Measurements from ENCODE around the gene DLL1.

The DLL1 gene

DNA sequence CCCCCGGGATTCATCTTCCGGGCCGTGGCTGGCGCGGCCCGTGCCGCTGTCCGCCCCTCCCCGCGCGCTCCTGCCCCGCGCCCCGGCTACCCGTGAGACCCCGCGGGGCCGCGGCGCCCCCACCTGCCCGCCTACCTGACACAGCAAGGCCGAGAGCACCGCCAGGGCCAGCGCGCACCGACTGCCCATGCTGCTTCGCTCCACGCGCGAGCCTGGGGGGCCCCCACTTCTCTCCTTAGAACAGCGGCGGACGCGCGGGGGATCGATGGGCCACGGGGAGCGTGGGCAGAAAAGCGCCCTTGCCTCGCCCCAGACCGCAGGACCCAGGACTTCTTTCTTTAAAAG lies 955 bp downstream of the DLL1 start:
- TF ChIP-seq CTCF (IDR thresholded peaks at IDR 0.05; ENCODE audit: extremely low read depth, missing control alignments) = peak; percentile 14
- DNase-seq (ENCODE audit: low spot score) = no peak

DNA sequence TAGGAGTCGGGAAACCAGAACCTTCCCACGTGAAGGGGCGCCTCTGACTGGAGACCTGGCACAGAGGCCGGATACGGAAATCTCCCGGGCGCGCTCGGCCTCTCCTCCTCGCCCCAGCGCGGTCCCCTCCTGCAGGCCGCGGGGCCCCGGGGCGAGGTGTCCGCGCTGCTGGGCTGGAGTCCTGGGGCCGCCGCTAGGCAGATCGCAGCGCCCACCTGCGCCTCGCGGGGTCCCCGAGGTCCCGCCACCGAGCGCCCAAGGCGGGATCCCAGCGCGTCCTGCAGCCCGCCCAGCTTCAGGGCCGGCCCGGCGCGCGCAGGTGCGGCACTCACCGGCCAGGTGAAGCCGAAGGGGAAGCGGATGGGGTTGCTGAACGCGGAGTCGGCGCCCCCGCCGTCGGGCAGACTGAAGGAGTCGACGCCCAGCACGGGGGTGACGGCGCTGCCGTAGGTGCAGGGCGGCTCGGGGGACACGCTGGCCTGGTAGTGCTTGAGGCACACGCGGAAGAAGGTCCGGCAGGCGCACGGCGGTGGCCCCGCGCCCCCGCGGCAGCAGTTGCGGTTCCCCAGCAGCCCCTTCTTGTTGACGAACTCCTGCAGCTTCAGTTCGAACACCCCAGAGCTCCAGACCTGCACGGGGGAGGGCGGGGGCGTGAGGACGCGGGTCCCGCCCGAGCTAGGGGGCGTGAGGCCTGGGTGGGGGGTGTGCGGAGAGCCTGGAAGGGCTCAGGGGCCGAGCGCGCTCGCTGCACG lies 1.5 kb downstream of the DLL1 start:
- no peak for DNase-seq (ENCODE audit: low spot score)
- no peak for TF ChIP-seq CTCF (IDR thresholded peaks at IDR 0.05; ENCODE audit: extremely low read depth, missing control alignments)

- no peak for TF ChIP-seq CTCF (IDR thresholded peaks at IDR 0.05; ENCODE audit: extremely low read depth, missing control alignments)
- DNase-seq (ENCODE audit: low spot score) = no peak
Measured at GRCh38 chr6:170288852-170289179, 2.1 kb downstream of the DLL1 start.

- TF ChIP-seq CTCF (IDR thresholded peaks at IDR 0.05; ENCODE audit: extremely low read depth, missing control alignments) = no peak
- no peak for DNase-seq (ENCODE audit: low spot score)
Measured at GRCh38 chr6:170288091-170288631, 2.7 kb downstream of the DLL1 start.

- no peak for TF ChIP-seq CTCF (IDR thresholded peaks at IDR 0.05; ENCODE audit: extremely low read depth, missing control alignments)
- no peak for DNase-seq (ENCODE audit: low spot score)
Measured at GRCh38 chr6:170287371-170287876, 3.5 kb downstream of the DLL1 start.

DNA sequence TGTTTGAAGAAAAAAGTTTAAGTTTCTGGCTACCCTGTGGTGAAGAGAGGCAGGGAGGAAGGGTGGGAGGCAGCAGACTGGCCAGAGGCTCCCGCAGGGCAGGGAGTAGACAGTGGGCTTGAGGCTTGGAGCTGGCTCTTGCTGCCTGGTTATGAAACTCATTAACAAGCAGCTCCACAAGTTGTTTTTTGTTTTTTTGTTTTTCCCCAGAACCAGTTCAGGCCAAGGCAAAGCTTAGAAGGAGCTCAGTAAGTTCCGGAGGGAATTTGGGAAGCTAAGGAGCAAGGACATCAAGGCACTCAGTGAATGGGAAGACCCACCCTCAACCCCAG lies 4.0 kb downstream of the DLL1 start:
- no peak for TF ChIP-seq CTCF (IDR thresholded peaks at IDR 0.05; ENCODE audit: extremely low read depth, missing control alignments)
- no peak for DNase-seq (ENCODE audit: low spot score)

DNA sequence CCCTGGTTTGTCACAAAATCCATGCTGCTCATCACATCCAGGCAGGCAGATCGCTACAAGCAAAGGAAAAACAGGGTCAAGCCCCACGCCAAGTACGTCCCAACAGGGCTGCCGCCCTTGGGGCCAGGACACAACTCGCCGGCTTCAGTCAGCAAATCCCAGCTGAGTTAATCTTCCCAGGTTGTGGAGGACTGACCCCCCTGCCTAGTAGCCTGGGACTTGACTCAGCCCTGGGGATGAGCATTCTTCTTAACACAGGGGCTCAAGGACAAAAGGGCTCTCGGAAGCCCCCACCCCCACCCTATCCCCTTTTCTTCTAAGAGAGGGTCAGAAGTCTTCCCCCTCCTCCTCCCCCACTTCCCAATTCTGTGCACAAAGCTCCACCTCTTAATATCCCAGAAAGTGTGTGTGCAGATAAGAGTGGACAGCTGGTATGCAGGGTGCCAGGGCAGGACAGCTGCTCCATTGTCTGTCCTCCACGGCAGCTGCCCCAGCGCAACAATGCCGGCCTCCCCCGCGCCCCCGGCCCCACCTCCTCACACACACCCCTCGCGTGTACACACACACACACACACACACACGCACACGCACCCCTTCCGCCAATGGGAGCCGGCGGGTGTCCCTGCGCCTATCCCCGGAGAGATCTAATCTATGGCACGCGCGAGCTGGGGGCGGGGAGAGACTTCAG lies 4.5 kb downstream of the DLL1 start:
- no peak for DNase-seq (ENCODE audit: low spot score)
- TF ChIP-seq CTCF (IDR thresholded peaks at IDR 0.05; ENCODE audit: extremely low read depth, missing control alignments) = no peak
